Stimulated activated CD8-positive, alpha-beta memory T cell treated with anti-CD3 and anti-CD28 coated beads, Interleukin-12 subunit alpha, Interleukin-12 subunit beta, amount 100 ng/mL, for 24 hours (primary cell): ENCODE results near the gene CRY2.
"Not testable (repeated sequence)": the region's sequence is repeated elsewhere in the genome, so short reads cannot be mapped to it uniquely, and the experiment has no call there.

Experiments
- DNase-seq: peaks from one replicate; pipeline ENCODE4 v3.0.0-alpha.2; 2020; ENCODE audit errors: extremely low read depth

The CRY2 gene

GRCh38 chr11:45899448-45900174, 52.3 kb downstream of the CRY2 start:
- peak; percentile 43 for DNase-seq

- DNase-seq = not testable (repeated sequence)
Measured at GRCh38 chr11:45900175-45900800, 53.0 kb downstream of the CRY2 start.

- no peak for DNase-seq
Measured at GRCh38 chr11:45900916-45901617, 53.8 kb downstream of the CRY2 start.

- DNase-seq = no peak
Measured at GRCh38 chr11:45901626-45902025, 54.4 kb downstream of the CRY2 start.

- no peak for DNase-seq
Measured at GRCh38 chr11:45902452-45903380, 55.4 kb downstream of the CRY2 start.

- DNase-seq = no peak
Measured at GRCh38 chr11:45904309-45904915, 57.1 kb downstream of the CRY2 start.

GRCh38 chr11:45905095-45905494, 57.8 kb downstream of the CRY2 start:
- DNase-seq = no peak

- not testable (repeated sequence) for DNase-seq
Measured at GRCh38 chr11:45905576-45905975, 58.3 kb downstream of the CRY2 start.

GRCh38 chr11:45906096-45906682, 58.9 kb downstream of the CRY2 start:
- DNase-seq = no peak

GRCh38 chr11:45906965-45907611, 59.8 kb downstream of the CRY2 start, which contains the start of gene FREY1:
FREY1 (minus strand) TSS chr11:45907271; CDS start chr11:45907245, 26 bp downstream.
- no peak for DNase-seq

GRCh38 chr11:45907911-45908370, 60.7 kb downstream of the CRY2 start:
- DNase-seq = no peak

GRCh38 chr11:45909594-45910475, 62.6 kb downstream of the CRY2 start:
- no peak for DNase-seq

GRCh38 chr11:45910623-45911022, 63.3 kb downstream of the CRY2 start:
- no peak for DNase-seq

- no peak for DNase-seq
Measured at GRCh38 chr11:45913514-45913913, 66.2 kb downstream of the CRY2 start.

- DNase-seq = no peak
Measured at GRCh38 chr11:45913942-45914635, 66.8 kb downstream of the CRY2 start.

- DNase-seq = no peak
Measured at GRCh38 chr11:45915446-45915845, 68.2 kb downstream of the CRY2 start.

GRCh38 chr11:45917286-45917622, 70.0 kb downstream of the CRY2 start:
- DNase-seq = no peak

- DNase-seq = peak; percentile 89
Measured at GRCh38 chr11:45917623-45918330, 70.5 kb downstream of the CRY2 start, which contains the start of gene PEX16. PEX16 (minus strand) TSS chr11:45917877; CDS start chr11:45917811, 66 bp downstream.
